Large intestine (tissue), 3 donors: Measurements from ENCODE around the gene UBE2K. TPM values are rescaled to one million over a fixed set of nuclear protein-coding genes. Genes with fewer than 3 reads are reported as not detected.
"Not testable (repeated sequence)": the region's sequence is repeated elsewhere in the genome, so short reads cannot be mapped to it uniquely, and the experiment has no call there.

Source experiments
- DNase-seq, 2 donors: peaks; one replicate each; pipeline versions ENCODE4 v3.0.0 to v3.0.0-alpha.2; 2013
- H3K27ac ChIP-seq: one replicate; pipeline ENCODE4 v1.5.1; 2013; ENCODE audit warnings: low read length
- H3K27me3 ChIP-seq: 2 replicates; pipeline ENCODE4 v1.6.1; 2013; ENCODE audit warnings: low read length; ENCODE audit not compliant: control insufficient read depth, insufficient read depth
- H3K36me3 ChIP-seq: 2 replicates; pipeline ENCODE4 v1.6.1; 2013; ENCODE audit warnings: low read length; ENCODE audit not compliant: control insufficient read depth, insufficient read depth
- H3K4me1 ChIP-seq: one replicate; pipeline ENCODE4 v1.6.1; 2013; ENCODE audit warnings: low read length; ENCODE audit not compliant: control insufficient read depth, insufficient read depth
- H3K4me3 ChIP-seq: one replicate; pipeline ENCODE4 v1.5.1; 2013; ENCODE audit warnings: low read length
- H3K9me3 ChIP-seq: one replicate; pipeline ENCODE4 v1.6.1; 2013; ENCODE audit warnings: mild to moderate bottlenecking, low read depth, low read length, moderate library complexity; ENCODE audit not compliant: control insufficient read depth
- WGBS: methylation state at CpG from one replicate; pipeline ENCODE4 v1.1.5; 2013; ENCODE audit warnings: low lambda C conversion rate; ENCODE audit not compliant: insufficient coverage; 5-methylcytosine and 5-hydroxymethylcytosine counted together
- polyA plus RNA-seq: library from polyadenylated mRNA; unstranded; fragments of 120-200 nt; gene quantifications from one replicate; pipeline ENCODE4 v1.2.1, GENCODE V29; 2013

Gene UBE2K
- polyA plus RNA-seq, 1 donor: 55.5 TPM

DNA sequence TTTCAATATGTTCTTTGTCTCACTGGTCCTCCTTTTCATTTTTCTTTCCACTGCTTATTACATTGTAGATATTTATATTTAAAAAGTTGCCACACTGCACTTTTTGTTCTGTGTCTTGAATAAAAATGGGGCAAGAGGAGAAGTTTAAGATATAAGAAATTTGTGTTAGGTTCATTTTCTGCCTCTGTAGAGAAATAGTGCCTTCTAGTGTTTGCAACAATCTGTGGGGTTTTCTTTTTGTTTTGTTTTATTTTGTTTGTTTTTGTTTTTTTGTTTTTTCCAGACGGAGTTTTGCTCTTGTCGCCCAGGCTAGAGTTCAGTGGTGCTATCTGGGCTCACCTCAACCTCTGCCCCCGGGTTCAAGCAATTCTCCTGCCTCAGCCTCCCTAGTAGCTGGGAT lies 39.2 kb upstream of the UBE2K start:
- Histone ChIP-seq H3K36me3 (no peaks in the 10 kb centered on the region), H3K4me1 (no peaks in the 10 kb centered on the region), H3K27me3 (no peaks in the 10 kb centered on the region), H3K4me3 (no peak overlapping the region), H3K27ac (no peak overlapping the region), H3K9me3 (no peaks in the 10 kb centered on the region)
- no peak for DNase-seq
- 85% methylated on average over 2 of the region's 3 CpGs for WGBS

DNA sequence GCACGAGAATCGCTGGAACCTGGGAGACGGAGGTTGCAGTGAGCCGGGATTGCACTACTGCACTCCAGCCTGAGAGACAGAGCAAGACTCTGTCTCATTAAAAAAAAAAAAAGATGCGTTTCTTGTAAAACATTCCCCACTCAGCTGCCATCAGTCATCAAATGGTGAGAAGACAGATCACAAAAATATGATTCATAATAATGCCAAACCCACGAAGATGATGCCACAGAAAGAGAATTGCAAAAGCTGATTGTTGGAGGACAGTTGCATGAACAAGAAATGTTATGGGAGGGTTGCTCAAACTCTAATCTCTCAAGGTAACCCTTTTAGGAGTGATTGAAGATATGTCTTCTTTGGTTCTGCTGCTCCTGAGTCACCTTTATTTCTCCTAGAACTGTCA lies 37.9 kb upstream of the UBE2K start:
- DNase-seq: no peak
- H3K4me3 ChIP-seq: no peak overlapping the region
- no peaks in the 10 kb centered on the region for H3K27me3 ChIP-seq
- no peaks in the 10 kb centered on the region for H3K36me3 ChIP-seq
- peaks cover 3% of the 10 kb centered on the region for H3K9me3 ChIP-seq
- no peak overlapping the region for H3K27ac ChIP-seq
- no CpG with 5 or more reads among the region's 6 CpGs for WGBS
- H3K4me1 ChIP-seq: peaks cover 6% of the 10 kb centered on the region

DNA sequence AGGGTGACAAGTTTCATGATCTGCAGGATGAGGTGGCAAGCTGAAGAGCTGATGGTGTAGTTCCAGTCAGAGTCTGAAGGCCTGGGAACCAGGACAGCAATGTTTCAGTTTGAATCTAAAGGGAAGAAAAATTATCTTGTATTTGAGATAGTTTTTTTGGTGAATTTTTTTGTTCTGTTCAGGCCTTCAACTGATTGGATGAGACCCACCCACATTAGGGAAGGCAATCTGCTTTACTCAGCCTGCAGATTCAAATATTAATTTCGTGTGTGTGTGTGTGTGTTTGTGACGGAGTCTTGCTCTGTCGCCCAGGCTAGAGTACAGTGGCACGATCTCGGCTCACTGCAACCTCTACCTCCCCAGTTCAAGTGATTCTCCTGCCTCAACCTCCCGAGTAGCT lies 37.2 kb upstream of the UBE2K start:
- no peaks in the 10 kb centered on the region for H3K27me3 ChIP-seq
- no peak for DNase-seq
- peaks cover 3% of the 10 kb centered on the region for H3K9me3 ChIP-seq
- H3K27ac ChIP-seq: no peak overlapping the region
- no peak overlapping the region for H3K4me3 ChIP-seq
- H3K4me1 ChIP-seq: peaks cover 9% of the 10 kb centered on the region
- no peaks in the 10 kb centered on the region for H3K36me3 ChIP-seq
- no CpG with 5 or more reads among the region's 6 CpGs for WGBS

DNA sequence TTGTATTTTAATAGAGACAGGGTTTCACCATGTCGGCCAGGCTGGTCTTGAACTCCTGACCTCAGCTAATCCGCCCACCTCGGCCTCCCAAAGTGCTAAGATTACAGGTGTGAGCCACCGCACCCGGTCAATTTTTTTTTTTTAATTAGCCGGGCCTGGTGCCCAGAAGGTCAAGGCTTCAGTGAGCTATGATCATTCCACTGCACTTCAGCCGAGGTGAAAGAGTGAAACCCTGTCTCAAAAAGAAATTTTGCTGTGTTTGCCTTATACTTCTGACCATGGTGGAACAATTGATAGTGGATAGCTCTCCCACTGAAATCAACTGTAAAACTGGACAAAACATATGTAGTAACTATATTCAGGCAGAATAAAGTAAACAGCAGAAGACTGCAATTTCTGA lies 35.3 kb upstream of the UBE2K start:
- Histone ChIP-seq H3K9me3 (peaks cover 3% of the 10 kb centered on the region), H3K4me3 (no peak overlapping the region), H3K36me3 (no peaks in the 10 kb centered on the region), H3K4me1 (peaks cover 9% of the 10 kb centered on the region), H3K27me3 (no peaks in the 10 kb centered on the region), H3K27ac (no peak overlapping the region)
- WGBS: no CpG with 5 or more reads among the region's 7 CpGs
- DNase-seq: no peak

DNA sequence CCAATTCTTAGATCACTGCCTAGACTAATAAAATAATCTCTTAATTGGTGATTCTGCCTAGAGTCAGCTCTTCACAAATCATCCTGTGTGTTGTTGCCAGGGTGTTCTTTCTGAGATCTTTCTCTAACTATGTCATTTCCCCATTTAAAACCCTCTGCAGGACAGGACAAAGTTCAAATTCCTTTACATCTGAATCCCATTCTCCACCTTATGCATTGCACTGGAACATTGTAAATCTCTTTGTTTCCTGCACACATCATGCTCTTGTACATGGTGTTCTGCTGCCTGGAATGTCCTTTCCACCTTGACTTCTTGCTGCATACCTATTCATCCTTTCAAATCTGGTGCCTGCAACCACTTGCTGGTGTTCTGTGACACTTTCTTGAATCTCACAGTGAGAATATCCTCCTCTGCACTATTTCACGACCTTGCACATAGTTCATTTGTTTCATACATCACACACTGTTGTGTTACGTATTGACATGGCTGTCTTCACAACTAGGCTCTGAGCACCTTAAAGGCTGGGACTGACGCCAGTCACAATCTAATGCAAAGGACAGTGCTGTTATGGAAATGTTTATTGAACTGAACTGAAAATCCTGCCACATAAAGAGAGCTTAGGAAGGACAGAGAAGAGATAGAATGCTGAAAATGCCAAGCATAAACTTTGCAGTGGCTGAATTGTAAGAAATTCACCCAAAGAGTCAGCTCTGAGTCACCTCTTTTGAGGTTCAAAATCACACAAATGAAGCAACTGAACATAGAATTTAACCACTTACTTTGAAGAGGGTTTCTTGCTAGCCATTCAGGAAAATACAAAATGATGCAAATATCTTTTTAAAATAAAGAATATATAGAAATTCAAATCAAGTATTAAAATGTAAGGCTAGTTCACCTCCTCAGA lies 32.9 kb upstream of the UBE2K start:
- 63% methylated on average over 2 of the region's 3 CpGs for WGBS
- peak overlapping the region; percentile 44 for H3K27ac ChIP-seq
- H3K4me3 ChIP-seq: no peak overlapping the region
- H3K4me1 ChIP-seq: peaks cover 9% of the 10 kb centered on the region
- H3K36me3 ChIP-seq: no peaks in the 10 kb centered on the region
- no peaks in the 10 kb centered on the region for H3K27me3 ChIP-seq
- peaks cover 3% of the 10 kb centered on the region for H3K9me3 ChIP-seq
- DNase-seq: peak; percentile 45 to 69

DNA sequence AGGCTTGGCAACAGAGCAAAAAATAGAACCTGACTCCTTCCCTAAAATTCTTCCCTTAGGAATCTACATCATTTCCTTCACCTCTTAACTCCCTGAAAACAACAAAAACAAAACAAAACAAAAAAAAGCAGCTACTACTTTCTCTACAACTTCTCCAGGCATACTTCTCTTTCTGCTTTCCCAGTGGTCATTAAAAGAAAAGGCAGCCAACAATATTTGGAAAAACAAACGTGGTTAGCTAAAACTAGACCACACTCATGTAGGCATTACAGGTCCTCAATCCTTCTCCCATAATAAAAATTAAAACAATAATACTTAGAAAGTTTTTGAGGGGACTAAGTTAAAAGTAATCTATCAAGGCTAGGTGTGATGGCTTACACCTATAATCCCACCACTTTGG lies 30.2 kb upstream of the UBE2K start:
- Histone ChIP-seq H3K9me3 (peaks cover 3% of the 10 kb centered on the region), H3K27me3 (no peaks in the 10 kb centered on the region), H3K36me3 (no peaks in the 10 kb centered on the region), H3K4me1 (peaks cover 9% of the 10 kb centered on the region), H3K27ac (no peak overlapping the region), H3K4me3 (no peak overlapping the region)
- 80% methylated on average over 1 of the region's 1 CpG for WGBS
- DNase-seq: no peak

DNA sequence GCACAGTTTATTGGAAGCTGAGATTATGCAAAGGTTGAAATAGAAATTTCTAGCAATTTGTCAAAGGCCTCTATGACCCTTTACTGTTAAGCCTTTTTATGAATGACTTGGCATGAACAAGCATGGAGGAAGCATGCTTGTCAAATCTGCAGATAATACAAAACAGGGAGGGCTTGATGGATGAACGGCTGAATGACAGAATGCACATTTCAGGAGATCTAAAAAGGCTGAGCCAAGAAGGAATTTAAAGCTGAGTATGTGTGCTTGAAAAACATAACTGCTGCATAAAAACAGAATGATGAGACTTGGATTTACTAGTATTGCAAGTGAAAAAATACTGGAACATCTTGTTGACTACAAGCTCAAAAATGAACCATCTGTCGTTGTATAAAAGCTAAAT lies 29.0 kb upstream of the UBE2K start:
- Histone ChIP-seq H3K9me3 (peaks cover 2% of the 10 kb centered on the region), H3K36me3 (no peaks in the 10 kb centered on the region), H3K4me1 (peaks cover 9% of the 10 kb centered on the region), H3K4me3 (no peak overlapping the region), H3K27me3 (no peaks in the 10 kb centered on the region), H3K27ac (no peak overlapping the region)
- no peak for DNase-seq
- 100% methylated on average over 1 of the region's 2 CpGs for WGBS

DNA sequence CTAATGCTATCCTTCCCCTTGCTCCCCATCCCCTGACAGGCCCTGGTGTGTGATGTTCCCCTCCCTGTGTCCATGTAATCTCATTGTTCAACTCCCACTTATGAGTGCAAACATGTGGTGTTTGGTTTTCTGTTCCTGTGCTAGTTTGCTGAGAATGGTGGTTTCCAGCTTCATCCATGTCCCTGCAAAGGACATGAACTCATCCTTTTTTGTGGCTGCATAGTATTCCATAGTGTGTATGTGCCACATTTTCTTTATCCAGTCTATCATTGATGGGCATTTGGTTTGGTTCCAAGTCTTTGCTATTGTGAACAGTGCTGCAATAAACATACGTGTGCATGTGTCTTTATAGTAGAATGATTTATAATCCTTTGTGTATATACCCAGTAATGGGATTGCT lies 27.6 kb upstream of the UBE2K start:
- H3K27me3 ChIP-seq, H3K4me3 ChIP-seq, H3K9me3 ChIP-seq, DNase-seq, H3K27ac ChIP-seq, H3K36me3 ChIP-seq, H3K4me1 ChIP-seq: not testable (repeated sequence)
- WGBS: no CpG with 5 or more reads among the region's 1 CpG

DNA sequence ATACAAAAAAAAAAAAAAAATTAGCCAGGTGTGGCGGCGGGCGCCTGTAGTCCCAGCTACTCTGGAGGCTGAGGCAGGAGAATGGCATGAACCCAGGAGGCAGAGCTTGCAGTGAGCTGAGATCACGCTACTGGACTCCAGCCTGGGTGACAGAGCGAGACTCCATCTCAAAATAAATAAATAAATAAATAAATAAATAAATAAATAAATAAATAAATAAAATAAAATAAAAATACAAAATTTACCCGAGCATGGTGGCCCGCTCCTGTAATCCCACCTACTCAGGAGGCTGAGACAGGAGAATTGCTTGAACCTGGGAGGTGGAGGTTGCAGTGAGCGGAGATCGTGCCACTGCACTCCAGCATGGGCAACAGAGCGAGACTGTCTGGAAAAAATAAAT lies 22.3 kb upstream of the UBE2K start:
- DNase-seq, H3K4me1 ChIP-seq, H3K36me3 ChIP-seq, H3K27ac ChIP-seq, H3K27me3 ChIP-seq, H3K9me3 ChIP-seq, H3K4me3 ChIP-seq: not testable (repeated sequence)
- 98% methylated on average over 6 of the region's 10 CpGs for WGBS

DNA sequence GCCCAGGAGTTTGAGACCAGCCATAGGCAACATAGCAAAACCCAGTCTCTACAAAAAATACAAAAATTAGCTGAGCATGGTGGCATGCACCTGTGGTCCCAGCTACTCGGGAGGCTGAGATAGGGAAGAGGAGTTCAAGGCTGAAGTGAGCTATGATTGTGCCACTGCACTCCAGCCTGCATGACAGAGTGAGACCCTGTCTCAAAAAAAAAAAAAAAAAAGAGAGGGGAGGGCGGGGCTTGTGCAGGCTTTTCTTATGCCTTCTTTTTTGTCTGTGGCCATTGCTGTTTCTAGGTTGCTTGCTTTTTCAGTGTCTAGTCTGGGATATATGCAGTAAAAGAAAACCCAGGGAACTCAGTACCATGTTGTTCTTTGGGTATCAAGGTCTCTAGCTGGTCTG lies 16.9 kb upstream of the UBE2K start:
- not testable (repeated sequence) for H3K9me3 ChIP-seq, DNase-seq
- WGBS: no CpG with 5 or more reads among the region's 2 CpGs

DNA sequence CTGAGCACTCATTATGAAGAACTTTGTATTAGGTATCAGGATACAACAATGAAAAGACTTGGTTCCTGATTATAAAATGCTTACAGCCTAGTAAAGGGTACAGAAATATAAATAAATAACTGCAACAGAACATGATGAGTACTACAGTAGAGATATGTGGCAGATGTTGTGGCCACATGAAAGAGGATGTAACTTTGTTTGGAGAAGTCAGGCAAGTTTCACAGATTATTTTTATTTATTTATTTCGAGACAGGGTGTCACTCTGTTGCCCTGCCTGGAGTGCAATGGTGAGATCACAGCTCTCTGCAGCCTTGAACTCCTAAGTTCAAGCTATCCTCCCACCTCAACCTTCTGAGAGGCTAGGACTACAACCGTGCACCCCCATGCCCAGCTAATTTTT lies 15.8 kb upstream of the UBE2K start:
- WGBS: no CpG with 5 or more reads among the region's 2 CpGs
- H3K9me3 ChIP-seq: no peaks in the 10 kb centered on the region

More for the DNA sequence above, 16.9 kb upstream of the UBE2K start:
- not testable (repeated sequence) for H3K4me1 ChIP-seq, H3K36me3 ChIP-seq, H3K27me3 ChIP-seq, H3K27ac ChIP-seq, H3K4me3 ChIP-seq

More for the DNA sequence above, 15.8 kb upstream of the UBE2K start:
- DNase-seq: no peak
- Histone ChIP-seq H3K27me3 (no peaks in the 10 kb centered on the region), H3K4me3 (no peak overlapping the region), H3K4me1 (no peaks in the 10 kb centered on the region), H3K36me3 (no peaks in the 10 kb centered on the region), H3K27ac (no peak overlapping the region)
